HG02852 (cell line): ENCODE data around the gene MGAT4B.
"Not testable (repeated sequence)": the region's sequence is repeated elsewhere in the genome, so short reads cannot be mapped to it uniquely, and the experiment has no call there.

Experiments
- ATAC-seq: cut with Tn5 transposase; IDR thresholded peaks from one replicate; pipeline ENCODE4 v1.9.1; 2021; ENCODE audit warnings: mild to moderate bottlenecking, moderate library complexity; ENCODE audit not compliant: unreplicated experiment

MGAT4B gene

DNA sequence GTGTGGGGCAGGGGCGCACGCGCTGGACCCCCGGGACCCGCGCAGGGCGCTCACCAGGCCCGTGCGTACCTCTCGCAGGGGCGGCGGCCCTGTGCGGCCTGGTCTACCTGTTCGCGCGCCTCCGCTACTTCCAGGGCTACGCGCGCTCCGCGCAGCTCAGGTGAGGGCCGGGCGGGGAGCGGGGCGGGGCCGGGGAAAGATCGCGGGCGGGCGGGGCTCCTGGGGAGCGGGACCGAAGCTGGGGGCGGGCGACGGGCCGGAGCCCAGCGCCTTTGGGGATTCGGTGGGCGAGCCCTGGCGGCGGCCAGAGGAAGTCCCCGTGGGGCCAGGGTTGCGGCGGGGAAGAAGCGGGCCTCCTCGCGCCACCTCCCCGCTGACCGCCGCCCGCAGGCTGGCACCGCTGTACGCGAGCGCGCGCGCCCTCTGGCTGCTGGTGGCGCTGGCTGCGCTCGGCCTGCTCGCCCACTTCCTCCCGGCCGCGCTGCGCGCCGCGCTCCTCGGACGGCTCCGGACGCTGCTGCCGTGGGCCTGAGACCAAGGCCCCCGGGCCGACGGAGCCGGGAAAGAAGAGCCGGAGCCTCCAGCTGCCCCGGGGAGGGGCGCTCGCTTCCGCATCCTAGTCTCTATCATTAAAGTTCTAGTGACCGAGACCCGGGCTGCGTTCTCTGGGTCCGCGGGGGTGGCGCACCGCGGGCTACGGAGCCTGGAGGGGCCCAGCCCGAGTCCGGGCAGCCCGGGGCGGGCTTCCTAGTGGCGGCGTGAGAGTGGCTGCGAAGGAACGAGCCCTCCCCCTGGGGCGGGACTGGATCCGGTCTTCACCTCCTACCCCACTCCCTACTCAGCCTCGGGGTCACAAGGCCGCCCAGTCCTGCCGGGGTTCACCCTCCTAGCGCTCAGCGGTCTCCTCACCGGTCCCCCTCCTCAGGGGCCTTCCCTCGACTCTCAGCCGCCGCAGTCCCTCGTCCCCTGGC lies 10.5 kb downstream of the MGAT4B start:
- peak; percentile 66 for ATAC-seq

DNA sequence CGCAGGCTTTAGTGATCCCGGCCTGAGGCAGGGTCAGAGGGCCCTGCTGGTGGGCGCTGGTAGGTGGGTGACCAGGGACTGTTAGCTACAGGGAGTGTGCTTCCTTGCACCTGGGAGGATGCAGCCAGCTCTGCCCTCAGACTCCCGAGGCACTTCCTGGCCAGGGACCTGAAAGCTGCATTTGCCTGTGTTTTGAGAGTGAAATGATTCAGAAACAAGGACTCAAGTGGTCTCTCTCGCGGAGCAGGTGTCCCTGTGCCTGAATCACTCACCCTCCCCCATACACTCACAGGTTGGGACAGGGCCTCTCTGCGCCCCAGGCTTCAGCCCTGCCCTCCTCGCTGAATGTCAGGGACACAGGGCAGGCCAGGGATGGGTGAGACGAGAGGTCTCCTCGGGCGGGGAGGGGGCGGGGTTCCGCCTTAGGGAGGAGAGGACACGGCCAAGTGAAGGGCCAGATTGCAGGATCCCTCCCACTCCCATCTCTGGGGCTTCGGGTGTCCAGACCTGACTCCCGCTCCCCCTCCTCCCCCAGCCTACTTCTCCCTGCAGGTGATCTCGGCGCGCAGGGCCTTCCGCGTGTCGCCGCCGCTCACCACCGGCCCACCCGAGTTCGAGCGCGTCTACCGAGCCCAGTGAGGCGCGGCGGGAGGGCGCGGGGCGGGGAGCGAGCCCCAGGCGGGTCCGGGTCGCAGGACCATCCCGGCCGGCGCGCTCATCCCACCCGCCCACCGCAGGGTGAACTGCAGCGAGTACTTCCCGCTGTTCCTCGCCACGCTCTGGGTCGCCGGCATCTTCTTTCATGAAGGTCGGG lies 11.4 kb downstream of the MGAT4B start:
- ATAC-seq, result peak; percentile 4

DNA sequence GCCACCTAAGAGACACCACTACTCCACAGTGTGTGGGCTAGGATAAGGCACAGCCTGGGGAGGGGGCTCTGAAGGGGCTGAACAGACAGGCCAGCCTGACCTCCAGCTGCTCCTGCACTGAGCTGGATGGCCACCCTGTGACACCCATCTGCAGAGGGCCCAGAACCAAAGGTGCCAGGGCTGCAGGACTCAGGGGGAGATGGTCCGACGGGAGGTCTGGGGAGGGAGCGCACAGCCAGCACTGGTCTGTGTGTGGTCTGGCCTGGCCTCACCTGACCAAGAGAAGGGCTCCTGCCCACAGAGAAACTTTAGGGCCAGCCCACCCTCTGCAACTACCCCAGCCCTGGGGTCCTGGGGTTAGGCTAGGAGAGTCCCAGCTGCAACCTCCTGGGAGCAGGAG lies 12.1 kb downstream of the MGAT4B start:
- no peak for ATAC-seq

DNA sequence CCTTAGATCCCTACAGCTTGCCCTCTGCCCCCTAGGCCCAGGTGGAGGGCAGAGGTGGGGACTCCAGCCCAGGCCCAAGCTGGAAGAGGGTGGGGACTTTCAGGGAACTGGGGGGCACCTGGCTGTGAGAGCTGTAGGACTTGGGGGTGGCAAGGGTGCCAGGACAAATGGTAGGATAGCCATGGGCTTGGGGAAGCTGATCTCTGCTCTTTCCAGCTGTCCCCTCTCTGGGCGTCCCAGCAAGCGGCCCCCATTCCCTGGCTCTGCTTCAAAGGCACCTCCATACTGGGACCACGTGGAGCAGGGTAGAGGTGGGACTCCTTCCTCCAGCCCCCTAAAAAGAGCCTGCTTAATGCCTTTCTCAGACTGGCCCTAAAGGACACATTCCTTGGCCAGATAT lies 12.5 kb downstream of the MGAT4B start:
- no peak for ATAC-seq

DNA sequence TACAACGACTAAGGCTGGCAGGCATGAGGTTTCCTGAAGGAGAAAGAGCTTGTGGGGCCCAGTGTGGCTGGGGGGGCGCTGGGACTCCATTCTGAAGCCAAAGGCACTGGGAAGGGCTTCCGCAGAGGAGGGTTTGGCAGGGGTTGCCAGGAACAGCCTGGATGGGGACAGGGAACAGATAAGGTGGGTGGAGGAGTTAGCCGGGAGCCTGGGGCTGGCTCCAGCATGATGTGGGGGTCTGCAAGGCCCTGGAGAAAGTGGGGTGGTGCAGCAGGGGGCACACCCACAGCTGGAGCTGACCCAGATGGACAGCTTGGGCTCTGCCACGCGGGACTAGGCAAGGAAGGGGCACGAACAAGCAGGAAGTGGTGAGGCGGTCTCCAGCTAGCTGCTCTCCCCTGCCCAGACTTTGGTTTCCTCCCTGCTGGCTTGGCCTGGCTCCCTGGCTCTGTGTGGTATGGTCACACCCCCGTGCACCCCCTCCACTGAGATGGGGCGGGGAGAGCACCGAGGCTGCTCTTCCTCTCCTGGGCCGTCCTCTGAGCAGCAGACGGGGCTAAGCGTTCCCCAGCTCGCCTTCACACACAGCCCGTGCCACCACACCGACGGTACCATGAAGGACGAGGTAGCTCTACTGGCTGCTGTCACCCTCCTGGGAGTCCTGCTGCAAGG lies 13.1 kb downstream of the MGAT4B start, which contains the start of gene LTC4S:
Gene LTC4S, plus strand, starts transcription at position 519 of the 672 bp plus-strand sequence. Its CDS starts 95 bp downstream, at position 614.
- no peak for ATAC-seq

DNA sequence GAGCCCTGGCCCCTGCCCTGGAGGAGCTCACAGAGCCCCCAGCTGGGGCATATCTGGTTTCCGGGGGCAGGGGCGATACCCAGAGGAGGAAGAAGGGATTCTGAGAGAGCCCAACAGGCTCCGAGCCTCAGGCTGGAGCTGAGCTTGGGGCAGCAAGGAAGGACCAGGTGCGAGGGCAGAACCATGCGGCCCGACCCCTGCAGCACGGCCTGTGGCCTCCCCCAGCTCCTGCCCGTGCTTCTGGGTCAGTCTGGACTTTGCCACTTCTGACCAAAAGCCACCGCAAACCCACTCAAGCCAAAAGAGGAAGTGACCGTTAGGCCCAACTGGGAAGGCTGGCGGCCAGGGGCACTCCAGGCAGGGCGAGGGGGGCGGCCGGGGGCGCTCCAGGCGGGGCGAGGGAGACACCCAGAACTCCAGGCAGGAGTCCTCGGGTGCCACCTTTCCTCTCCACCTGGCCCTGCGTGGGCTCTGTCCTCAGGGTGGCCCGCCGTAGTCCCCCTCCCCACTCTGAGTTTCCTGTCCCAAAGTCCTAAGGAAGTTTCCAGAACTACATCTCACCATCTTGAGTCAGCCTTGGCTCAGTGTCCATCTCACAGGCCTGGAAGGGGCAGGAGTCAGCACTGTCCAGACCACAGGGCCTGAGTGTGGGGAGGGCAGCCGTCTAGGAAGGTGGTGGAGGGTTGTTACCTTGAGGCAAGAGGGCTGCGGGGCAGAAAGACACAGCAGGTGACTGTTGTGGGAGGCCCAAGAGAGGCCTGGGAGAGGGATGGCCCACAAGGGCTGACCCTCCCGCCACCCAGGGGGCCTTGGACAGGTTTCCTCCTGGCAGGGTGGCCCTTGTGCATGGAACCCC lies 13.8 kb downstream of the MGAT4B start:
- ATAC-seq, result no peak

DNA sequence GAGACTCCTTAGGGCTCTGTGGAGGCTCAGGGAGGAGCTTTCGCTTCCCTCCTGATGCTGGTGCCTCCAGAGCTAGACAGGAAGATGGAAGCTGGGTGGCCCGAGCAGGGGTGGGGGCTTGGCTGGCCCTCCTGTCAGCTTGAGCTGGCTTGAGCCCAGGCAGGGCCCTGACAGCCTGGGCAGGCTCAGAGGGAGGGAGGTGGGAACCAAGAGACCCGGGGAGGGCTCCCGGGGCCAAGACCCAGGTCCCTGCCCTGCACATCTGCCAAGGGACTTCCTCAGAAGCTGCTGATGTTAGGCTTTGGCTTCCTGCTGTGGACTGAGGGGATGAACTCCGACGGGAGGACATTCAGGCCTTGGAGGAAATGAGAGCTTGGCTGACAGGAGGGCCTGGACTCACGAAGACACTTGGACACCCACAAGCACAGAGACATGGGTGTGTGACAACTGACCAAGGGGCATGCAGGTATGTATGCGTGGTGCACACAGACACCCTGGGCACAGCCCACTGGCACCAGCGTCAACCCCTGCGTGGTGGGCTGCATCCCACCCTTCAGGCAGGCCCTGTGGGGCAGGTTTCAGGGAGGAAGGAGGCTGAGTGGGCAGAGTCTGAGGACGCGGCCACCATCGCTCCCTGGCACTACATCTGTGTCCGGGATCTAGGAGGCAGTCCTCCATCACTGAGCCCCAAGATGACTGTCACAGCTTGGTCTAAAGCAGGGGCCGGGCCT lies 14.6 kb downstream of the MGAT4B start:
- ATAC-seq, result no peak

DNA sequence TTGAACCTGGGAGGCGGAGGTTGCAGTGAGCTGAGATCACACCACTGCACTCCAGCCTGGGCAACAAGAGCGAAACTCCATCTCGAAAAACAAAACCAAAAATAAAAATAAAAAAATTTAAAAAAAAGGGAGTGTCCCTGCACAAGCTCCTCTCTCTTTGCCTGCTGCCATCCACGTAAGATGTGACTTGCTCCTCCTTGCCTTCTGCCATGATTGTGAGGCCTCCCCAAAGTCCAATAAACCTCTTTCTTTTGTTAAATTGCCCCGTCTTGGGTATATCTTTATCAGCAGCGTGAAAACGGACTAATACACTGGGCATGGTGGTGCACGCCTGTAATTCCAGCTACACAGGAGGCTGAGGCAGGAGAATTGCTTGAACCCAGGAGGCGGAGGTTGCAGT lies 17.4 kb downstream of the MGAT4B start:
- not testable (repeated sequence) for ATAC-seq

DNA sequence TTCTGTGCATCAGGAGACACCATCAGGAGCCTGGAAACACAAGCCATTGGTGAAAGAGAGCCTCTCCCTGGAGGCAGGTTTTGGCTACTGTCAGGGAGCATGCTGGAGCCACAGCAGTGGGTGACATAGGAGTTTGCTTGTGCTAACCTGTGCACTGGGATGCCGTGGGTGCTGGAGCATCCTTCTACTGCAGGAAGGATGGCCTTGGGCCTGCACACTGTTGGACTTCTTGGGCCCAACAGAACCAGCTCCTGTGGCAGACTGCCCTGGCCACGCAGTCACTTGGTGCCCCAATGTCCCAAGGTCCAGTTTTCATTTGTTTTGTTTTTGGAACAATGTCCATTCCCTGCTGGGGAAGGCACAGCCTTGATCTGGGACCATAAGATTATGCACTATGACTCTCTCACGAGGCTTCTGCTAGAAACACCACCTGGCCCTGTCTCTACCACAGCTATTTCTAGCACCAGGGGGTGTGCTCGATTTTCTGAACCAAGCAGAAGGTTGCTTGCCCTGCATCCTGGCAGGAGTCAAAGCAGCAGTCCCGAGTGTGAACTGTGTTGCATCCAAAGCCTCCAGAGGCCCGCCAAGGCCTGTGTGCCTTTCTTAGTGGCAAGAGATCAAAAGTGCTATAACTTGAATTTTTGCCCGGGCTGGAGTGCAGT lies 18.3 kb downstream of the MGAT4B start:
- no peak for ATAC-seq

DNA sequence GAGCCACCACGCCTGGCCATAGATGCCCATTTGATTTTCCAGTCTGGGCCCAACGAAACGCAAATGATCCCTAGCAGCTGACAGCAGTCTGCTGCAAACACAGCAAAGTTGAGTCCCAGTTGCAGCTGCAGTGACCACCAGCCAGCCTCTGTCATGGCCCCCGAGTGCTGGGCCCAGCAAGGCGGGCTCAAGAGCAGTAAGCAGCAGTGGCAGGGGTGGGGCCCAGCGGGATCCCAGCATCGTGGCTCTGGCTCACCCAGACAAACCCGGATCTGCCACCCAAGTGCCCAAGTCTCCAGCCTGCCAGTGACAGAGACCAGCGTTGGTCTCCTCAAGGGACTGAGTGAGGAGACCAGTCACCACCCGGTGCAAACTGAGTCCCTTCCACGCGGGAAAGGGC lies 19.8 kb downstream of the MGAT4B start:
- ATAC-seq, result no peak

DNA sequence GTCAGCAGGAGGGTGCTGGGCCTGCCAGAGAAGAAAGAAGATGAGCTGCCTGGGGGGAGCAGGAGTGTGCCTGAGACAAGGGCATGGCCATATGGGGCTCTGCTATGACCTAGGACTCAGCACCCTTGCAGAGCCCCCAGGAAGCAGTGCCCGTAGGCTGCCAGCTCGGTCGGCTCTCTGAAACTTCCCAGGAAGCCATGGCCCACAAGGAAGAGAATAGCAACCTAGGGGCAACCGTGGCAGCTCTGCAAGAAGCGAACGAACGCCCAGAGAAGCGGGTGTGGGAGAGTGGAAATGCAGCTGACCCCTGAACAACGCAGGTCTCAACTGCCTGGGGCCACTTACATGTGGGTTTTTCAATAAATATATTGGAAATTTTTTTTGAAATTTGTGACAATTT lies 23.5 kb downstream of the MGAT4B start:
- ATAC-seq, result no peak

DNA sequence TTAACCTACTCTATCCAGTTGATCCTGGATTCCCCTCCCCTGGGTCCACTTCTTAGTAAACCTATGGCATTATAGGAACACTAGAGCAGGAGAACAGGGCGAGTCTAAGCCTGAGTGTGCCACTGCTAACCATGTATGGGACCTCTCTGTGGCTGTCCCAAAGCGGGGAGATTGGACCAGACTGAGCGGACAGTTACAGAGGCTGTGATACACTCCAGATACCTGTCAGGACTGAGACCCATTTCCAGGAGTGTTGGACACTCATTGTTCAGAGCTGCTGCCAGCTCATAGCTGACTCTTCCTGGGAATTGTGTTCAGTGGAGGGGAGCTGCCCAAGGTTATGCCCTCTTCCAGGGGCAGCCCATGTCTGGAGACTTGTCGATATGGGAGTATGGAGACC lies 24.8 kb downstream of the MGAT4B start:
- ATAC-seq, result no peak

DNA sequence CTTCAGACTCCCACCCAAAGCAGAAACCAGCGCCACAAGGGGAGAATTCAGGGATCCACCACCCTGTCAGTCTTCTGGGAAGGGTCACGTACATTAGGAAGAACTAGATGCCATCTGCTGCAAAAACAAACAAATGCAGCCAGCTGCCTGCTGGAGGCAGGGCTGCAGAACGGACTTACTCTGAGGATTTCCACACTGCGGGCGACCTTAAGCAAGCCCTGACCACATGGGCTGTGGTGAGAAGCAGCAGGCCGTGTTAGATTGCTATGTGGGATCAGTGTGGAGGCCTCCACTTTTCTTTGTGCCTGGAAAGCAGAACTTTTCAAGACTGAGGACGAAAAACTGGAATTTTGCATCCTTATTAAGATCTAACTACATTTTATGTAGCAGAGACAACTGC lies 26.3 kb downstream of the MGAT4B start:
- ATAC-seq, result no peak

DNA sequence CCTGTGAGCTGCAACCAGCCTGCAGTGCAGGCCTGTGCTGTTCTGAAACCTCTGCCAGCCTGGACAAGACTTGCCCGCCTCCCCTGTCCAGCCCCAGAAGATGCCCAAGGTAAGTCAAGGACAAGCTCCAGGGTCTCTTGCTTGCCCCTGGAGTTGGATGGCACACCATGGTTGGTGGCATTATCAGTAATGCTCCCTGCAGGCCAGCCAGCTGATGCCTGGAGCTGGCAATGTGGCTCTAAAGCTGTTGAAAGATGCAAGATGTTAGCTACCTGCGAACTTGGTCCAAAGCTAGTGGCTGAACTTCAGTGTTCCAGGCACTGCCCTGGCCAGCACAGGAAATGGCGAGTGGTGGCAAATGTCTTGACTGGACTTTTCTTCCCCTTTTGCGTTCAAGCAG lies 26.8 kb downstream of the MGAT4B start:
- no peak for ATAC-seq

DNA sequence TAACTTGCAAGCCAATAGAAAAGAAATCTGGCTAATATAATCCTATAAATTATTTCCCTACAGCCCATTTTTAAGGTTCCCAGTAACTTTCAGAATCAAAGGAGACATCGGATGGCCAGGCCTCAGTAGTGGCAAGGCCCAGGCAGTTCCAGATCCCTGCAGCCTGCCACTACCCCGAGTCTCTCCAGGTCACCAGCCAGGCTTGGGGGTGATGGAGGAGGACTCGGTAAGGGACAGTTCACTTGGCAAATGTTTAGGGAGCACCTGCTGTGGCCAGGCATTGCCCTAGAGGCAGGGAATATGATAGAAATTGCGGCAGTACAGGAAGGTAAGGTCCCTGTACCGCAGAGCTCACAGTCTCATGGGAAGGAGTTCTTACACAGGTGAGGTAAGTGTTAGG lies 28.1 kb downstream of the MGAT4B start:
- ATAC-seq, result no peak

DNA sequence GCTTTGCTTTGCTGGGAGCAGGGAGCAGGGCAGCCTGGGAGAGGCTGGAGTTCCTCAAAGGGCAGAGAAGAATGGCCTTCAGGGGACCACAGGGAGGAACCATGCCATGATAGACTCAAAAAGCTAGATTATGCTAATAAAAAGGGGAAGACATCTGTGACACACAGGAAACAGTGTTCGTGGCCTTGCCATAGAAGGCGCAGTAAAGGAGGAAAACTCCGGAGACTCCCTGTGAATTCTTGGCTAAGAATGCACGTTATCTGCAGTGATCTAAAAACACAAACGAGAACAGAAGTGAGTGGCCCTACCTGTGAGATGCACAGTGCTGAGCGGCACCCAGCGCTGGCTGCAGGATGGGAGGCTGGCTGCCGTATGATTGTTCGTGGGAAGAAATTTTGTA lies 28.8 kb downstream of the MGAT4B start:
- ATAC-seq, result no peak

DNA sequence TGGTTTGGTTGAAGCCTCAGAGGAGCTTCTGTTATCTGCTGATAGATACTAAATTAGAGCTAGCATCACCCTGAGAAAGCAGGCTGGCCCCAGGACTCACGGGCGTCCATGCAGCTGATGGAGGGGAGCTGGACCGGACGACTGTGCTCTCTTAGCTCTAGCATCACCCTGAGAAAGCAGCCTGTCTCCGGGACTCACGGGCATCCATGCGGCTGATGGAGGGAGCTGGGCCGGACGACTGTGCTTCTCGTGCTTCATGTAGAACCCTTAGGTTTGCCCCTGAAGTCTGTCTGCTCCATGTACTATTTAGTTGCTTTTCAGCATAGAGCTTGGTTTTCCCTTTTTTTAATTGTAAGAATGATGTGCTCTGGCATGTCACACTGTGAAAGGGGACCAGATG lies 29.2 kb downstream of the MGAT4B start:
- no peak for ATAC-seq

DNA sequence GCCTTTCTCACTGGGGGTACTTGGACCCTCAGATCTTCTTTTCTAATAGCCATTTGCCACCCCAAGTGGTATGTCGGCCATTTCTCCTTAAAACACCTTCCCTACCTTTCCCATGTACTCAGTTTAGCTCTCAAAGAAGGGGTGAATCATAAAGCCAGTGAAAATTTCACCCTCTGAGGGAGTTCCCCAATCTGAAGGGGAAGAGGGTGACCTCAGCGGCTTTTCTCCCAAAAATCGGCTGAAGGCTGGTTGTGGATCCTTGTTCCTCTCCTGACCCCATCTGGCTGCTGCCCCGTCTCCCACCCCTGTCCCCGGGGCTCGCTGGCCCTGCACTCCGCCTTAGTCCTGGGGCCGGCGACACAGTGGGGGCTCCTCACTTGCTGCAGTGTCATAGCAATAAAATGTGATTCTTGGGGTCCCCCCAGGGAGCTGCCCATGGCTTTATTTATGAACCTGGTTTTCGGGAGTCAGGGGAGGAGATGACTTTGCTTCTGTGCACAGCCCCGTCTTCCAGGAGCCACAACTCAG lies 30.2 kb downstream of the MGAT4B start:
- ATAC-seq, result no peak

DNA sequence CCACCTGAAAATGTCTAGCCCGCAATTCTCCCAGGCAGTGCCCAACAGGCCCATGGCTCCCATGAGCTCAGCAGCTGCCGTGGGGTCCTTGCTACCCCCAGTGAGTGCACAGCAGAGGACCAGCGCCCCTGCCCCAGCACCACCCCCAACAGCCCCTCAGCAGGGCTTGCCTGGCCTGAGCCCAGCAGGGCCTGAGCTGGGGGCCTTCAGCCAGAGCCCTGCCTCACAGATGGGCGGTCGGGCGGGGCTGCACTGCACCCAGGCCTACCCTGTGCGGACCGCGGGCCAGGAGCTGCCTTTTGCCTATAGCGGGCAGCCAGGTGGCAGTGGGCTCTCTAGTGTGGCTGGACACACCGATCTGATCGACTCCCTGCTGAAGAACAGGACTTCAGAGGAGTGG lies 32.2 kb downstream of the MGAT4B start:
- ATAC-seq, result no peak
